Measurements from ENCODE around the gene DISP1. TPM values are rescaled to one million over a fixed set of nuclear protein-coding genes. Genes with fewer than 3 reads are reported as not detected.

The DISP1 gene, protein sequence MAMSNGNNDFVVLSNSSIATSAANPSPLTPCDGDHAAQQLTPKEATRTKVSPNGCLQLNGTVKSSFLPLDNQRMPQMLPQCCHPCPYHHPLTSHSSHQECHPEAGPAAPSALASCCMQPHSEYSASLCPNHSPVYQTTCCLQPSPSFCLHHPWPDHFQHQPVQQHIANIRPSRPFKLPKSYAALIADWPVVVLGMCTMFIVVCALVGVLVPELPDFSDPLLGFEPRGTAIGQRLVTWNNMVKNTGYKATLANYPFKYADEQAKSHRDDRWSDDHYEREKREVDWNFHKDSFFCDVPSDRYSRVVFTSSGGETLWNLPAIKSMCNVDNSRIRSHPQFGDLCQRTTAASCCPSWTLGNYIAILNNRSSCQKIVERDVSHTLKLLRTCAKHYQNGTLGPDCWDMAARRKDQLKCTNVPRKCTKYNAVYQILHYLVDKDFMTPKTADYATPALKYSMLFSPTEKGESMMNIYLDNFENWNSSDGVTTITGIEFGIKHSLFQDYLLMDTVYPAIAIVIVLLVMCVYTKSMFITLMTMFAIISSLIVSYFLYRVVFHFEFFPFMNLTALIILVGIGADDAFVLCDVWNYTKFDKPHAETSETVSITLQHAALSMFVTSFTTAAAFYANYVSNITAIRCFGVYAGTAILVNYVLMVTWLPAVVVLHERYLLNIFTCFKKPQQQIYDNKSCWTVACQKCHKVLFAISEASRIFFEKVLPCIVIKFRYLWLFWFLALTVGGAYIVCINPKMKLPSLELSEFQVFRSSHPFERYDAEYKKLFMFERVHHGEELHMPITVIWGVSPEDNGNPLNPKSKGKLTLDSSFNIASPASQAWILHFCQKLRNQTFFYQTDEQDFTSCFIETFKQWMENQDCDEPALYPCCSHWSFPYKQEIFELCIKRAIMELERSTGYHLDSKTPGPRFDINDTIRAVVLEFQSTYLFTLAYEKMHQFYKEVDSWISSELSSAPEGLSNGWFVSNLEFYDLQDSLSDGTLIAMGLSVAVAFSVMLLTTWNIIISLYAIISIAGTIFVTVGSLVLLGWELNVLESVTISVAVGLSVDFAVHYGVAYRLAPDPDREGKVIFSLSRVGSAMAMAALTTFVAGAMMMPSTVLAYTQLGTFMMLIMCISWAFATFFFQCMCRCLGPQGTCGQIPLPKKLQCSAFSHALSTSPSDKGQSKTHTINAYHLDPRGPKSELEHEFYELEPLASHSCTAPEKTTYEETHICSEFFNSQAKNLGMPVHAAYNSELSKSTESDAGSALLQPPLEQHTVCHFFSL (N-terminal part only)
- 1 to 10 TPM; 2.2 to 2.9 TPM for total RNA-seq

DNA sequence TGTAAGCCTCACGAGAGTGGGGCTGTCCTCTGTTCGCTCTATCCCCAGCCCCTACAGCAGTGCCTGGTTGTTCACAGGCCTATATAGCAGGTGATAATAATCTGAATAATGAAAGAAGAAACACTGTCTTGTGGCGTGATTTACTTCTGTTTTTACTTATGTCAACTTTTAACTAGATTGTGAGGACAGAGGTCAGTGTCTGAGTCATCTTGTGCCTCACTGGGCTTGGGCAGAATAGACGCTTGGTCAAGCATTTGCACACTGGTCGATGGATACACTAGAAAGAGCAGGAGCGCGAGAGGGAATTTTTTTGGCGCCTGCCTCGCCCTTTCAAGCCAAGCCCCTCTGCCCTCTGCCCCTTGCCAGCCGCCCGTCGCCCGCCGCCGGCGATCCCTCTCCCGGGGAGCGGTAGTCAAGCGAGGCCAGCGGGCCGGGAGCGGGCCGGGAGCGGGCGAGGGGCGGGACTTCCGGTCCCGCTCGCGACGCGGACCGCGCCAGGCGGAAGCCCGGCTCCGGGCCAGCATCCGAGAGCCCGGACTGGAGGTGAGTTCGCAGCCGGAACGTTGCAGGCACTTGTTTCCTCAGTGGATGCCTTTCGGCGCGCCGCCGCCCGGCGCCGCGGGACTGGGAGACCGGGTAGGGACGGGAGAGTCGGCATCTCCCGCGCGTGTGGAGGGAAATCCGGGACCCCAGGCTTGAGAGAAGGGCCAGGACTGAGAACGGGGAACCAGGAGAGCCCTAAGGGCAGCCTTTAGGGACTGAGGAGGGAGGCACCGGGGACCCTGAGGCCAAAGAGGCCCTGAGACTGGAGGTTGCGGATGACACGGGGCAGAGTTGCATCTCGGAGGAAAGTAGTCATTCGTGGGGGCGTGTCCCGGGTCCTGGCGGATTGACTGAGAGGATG is at the start of gene DISP1:
TSS of gene DISP1 (plus strand) at position 504 of the 904 bp plus-strand sequence. CDS start 127,785 bp downstream, outside the sequence.
- peaks cover 5% of the 10 kb centered on the region for H3K9me3 Mint-ChIP-seq
- H3K4me1 Mint-ChIP-seq (ENCODE audit: low read depth in 2 of 2), result peaks cover 16 to 30% of the 10 kb centered on the region in 2 donors
- no peaks in the 10 kb centered on the region for H3K36me3 Mint-ChIP-seq
- peak within 1 kb of the TSS; percentile 91 for H3K4me3 Mint-ChIP-seq
- H3K27ac Mint-ChIP-seq, result peak within 1 kb of the TSS; percentile 73 to 76
- DNase-seq (ENCODE audit: low spot score), result peak; percentile 85
- peak; percentile 96 to 97 for ATAC-seq
- H3K27me3 Mint-ChIP-seq, result peaks cover 3 to 7% of the 10 kb centered on the region in 2 donors

DNA sequence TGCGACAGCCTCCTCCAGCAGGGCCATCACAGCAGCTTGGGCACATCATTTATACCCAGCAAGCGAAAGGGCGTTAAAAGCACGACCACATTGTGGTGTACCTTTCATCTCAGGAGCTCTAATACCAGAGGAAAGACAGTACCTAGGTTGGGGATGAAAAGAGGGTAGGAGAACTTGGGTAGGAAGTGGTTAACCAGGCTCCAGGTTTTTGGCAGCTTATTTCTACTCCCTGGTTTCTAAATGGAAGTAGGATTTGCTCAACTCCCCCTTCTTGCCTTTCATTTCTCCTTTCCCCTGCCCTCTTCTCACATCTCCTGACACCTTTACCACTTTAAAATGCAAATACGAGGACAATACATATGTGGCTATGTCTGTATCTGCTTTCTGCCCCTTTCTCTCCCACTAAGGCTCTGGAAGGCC is 47.7 kb upstream of the DISP1 start:
- DNase-seq (ENCODE audit: low spot score) (no peak), ATAC-seq (peak; percentile 65 to 69)
- peaks cover 13 to 27% of the 10 kb centered on the region in 2 donors for H3K27me3 Mint-ChIP-seq
- H3K4me3 Mint-ChIP-seq, result no peak overlapping the region
- H3K4me1 Mint-ChIP-seq (ENCODE audit: low read depth in 2 of 2), result peaks cover 12 to 14% of the 10 kb centered on the region in 2 donors
- H3K27ac Mint-ChIP-seq, result no peak overlapping the region
- peaks cover 11% of the 10 kb centered on the region for H3K36me3 Mint-ChIP-seq
- peaks cover 10% of the 10 kb centered on the region for H3K9me3 Mint-ChIP-seq

DNA sequence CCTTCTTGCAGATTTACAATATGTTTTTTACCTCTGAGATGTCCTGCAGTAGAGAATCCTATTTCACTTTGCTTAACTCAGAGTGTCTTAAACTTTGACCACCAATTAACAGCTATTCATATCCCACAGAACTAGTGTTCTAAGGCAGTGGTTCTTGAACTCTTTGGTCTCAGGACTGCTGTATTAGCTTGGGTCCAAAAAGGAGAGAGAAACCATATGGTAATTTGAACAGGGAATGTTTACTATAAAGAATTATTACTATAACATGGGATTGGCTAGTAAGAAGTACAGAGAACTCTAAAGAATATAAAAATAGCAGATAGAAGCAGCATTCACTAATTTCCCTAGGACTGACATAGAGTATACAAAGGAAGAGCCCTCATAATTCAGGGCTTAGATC is 46.2 kb upstream of the DISP1 start:
- H3K4me1 Mint-ChIP-seq (ENCODE audit: low read depth in 2 of 2), result peaks cover 25 to 28% of the 10 kb centered on the region in 2 donors
- peak overlapping the region in 1 of 2 donors; percentile 31 for H3K27ac Mint-ChIP-seq
- no peak for ATAC-seq
- H3K9me3 Mint-ChIP-seq, result peaks cover 10% of the 10 kb centered on the region
- no peak for DNase-seq (ENCODE audit: low spot score)
- H3K27me3 Mint-ChIP-seq, result peaks cover 12 to 22% of the 10 kb centered on the region in 2 donors
- H3K4me3 Mint-ChIP-seq, result no peak overlapping the region
- H3K36me3 Mint-ChIP-seq, result peaks cover 11% of the 10 kb centered on the region

DNA sequence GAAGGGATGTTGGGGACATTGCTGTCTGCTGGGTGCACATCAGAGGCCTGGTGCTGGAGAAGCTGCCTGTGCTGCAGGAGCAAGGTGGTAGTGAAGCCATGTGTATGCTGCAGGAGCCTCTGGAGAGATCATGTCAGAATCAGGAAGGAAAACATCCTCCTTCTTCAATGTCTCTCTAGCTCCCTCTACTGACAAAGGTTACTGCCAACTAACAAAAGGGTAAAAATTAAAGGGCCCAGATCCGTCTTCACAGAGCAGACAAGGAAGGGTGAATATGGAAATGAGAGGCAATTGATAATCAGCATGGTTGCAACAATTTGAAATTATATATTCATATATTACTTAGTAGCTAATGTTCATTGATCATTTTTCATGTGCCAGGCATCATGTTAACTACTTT is 45.7 kb upstream of the DISP1 start:
- H3K4me3 Mint-ChIP-seq, result no peak overlapping the region
- peaks cover 11 to 16% of the 10 kb centered on the region in 2 donors for H3K27me3 Mint-ChIP-seq
- peaks cover 11% of the 10 kb centered on the region for H3K36me3 Mint-ChIP-seq
- ATAC-seq (no peak), DNase-seq (ENCODE audit: low spot score) (no peak)
- H3K27ac Mint-ChIP-seq, result peak overlapping the region in 1 of 2 donors; percentile 31
- H3K9me3 Mint-ChIP-seq, result peaks cover 10% of the 10 kb centered on the region
- H3K4me1 Mint-ChIP-seq (ENCODE audit: low read depth in 2 of 2), result peaks cover 25 to 28% of the 10 kb centered on the region in 2 donors

DNA sequence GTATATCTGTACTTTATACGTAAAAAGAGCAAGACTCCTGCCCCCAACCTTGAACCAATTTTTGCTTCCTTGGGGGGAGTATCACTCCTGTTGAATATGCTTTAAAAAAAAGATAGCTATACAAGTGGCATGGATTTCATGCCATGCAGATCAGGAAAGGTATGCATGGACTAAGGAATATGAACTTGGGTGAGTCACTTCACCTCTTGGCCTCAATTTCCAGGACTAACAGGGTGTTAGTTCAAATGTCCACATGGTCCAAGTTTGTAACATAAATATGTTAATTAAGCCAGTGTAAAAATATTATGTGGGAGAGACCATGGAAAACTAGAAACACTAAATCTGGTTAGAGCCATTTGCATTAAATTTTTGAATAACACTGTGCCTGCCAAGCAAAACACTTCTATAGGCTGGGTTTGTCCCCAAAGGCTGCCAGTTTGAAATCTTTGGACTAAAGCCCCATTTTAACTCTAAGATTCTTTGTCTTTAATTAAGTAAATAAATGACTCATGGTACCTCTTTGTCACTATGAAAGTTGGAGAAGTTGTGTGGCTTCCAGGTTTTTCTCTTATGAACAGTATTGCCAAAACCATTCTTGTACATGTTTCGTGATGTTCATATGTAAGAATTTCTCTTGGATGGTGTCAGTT is 44.7 kb upstream of the DISP1 start:
- peaks cover 11% of the 10 kb centered on the region for H3K36me3 Mint-ChIP-seq
- DNase-seq (ENCODE audit: low spot score), result no peak
- peaks cover 10% of the 10 kb centered on the region for H3K9me3 Mint-ChIP-seq
- H3K27ac Mint-ChIP-seq, result peak overlapping the region in 1 of 2 donors; percentile 44
- H3K27me3 Mint-ChIP-seq, result peaks cover 9 to 23% of the 10 kb centered on the region in 2 donors
- ATAC-seq, result no peak
- no peak overlapping the region for H3K4me3 Mint-ChIP-seq
- H3K4me1 Mint-ChIP-seq (ENCODE audit: low read depth in 2 of 2), result peaks cover 25 to 28% of the 10 kb centered on the region in 2 donors

DNA sequence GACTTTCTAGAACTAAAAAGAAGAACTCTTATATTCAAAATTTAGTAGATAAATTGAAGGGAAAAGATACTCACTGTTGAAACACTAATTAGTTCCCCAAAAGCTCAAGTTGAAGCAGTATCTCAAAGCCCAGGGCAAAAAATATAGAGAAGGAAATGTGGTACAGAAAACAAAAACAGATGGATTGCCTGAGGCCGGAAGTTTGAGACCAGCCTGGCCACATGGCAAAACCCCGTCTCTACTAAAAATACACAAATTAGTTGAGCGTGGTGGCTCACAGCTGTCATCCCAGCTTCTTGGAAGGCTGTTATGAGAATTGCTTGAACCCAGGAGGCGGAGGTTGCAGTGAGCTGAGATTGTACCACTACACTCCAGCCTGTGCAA is 41.9 kb upstream of the DISP1 start:
- peak overlapping the region; percentile 59 for H3K4me3 Mint-ChIP-seq
- H3K4me1 Mint-ChIP-seq (ENCODE audit: low read depth in 2 of 2), result peaks cover 17 to 20% of the 10 kb centered on the region in 2 donors
- peak overlapping the region; percentile 53 to 74 for H3K27ac Mint-ChIP-seq
- DNase-seq (ENCODE audit: low spot score), result no peak
- peak; percentile 60 to 71 for ATAC-seq
- peaks cover 11% of the 10 kb centered on the region for H3K36me3 Mint-ChIP-seq
- H3K9me3 Mint-ChIP-seq, result peaks cover 10% of the 10 kb centered on the region
- peaks cover 9 to 23% of the 10 kb centered on the region in 2 donors for H3K27me3 Mint-ChIP-seq

DNA sequence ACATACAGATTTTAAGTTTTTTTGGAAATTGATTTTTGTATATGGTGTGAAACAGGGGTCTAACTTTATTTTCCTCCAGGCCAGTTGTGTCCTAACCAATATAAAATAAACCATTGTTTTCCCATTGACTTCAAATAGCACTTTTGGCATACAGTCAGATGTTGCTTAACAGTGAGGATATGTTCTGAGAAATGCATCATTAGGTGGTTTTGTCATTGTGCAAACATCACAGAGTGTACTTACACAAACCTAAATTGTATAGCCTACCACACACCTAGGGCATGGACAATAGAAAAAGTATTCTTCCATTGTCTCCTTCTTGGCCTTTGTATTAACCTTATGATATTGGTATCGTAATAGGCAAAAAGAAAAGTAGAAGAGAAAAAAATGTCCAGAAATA is 37.4 kb upstream of the DISP1 start:
- Mint-ChIP-seq H3K9me3 (no peaks in the 10 kb centered on the region), H3K4me3 (no peak overlapping the region), H3K4me1 (ENCODE audit: low read depth in 2 of 2) (peaks cover 11 to 12% of the 10 kb centered on the region in 2 donors), H3K36me3 (no peaks in the 10 kb centered on the region), H3K27me3 (peaks cover 19 to 21% of the 10 kb centered on the region in 2 donors), H3K27ac (no peak overlapping the region)
- ATAC-seq, result no peak
- DNase-seq (ENCODE audit: low spot score), result no peak

DNA sequence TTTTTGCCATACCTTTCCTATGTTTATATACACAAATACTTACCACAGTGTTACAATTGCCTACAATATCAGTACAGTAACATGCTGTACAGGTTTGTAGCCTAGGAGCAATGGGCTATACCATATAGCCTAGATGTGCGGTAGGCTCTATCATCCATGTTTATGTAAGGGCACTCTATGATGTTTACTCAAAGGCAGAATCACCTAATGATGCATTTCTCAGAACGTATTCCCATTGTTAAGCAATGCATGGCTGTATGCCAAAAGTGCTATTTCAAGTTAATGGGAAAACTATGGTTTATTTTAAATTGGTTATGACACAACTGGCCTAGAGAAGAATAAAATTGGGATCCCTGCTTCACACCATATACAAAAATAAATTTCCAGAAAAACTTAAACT is 36.9 kb upstream of the DISP1 start:
- H3K36me3 Mint-ChIP-seq, result no peaks in the 10 kb centered on the region
- ATAC-seq, result no peak
- peaks cover 6 to 7% of the 10 kb centered on the region in 2 donors for H3K4me1 Mint-ChIP-seq (ENCODE audit: low read depth in 2 of 2)
- no peaks in the 10 kb centered on the region for H3K9me3 Mint-ChIP-seq
- peaks cover 21% of the 10 kb centered on the region in 2 donors for H3K27me3 Mint-ChIP-seq
- H3K4me3 Mint-ChIP-seq, result no peak overlapping the region
- DNase-seq (ENCODE audit: low spot score), result no peak
- H3K27ac Mint-ChIP-seq, result no peak overlapping the region

DNA sequence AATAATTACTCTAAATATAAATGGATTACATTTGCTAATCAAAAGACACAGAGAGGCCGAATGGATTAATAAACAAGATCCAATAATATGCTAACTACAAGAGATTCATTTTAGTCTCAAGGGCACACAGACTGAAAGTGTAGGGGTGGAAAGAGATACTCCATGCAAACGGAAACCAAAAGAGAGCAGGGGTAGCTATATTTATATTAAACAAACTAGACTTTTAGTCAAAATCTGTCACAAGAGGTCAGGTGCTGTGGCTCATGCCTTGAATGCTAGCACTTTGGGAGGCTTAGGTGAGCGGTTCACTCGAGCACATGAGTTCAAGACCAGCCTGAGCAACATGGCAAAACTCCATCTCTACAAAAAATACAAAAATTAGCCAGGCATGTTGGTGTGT is 33.6 kb upstream of the DISP1 start:
- no peak for ATAC-seq
- Mint-ChIP-seq H3K27me3 (peaks cover 31 to 33% of the 10 kb centered on the region in 2 donors), H3K36me3 (no peaks in the 10 kb centered on the region)

DNA sequence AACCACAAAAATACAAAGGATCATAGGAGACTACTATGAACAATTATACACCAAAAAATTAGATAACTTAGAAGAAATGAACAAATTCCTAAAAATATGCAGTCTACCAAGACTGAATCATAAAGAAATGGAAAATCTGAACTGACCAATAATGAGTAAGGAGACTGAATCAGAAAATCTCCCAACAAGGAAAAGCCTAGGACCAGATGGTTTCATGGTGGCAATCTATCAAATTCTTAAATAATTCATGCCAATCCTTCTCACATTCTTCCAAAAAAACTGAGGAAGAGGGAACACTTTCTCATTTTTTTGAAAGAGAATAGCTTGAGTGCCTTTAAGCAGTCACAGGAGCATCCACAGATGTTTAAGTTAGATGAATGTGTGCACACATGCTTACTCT is 31.8 kb upstream of the DISP1 start:
- ATAC-seq (no peak), DNase-seq (ENCODE audit: low spot score) (no peak)
- Mint-ChIP-seq H3K4me1 (ENCODE audit: low read depth in 2 of 2) (no peaks in the 10 kb centered on the region), H3K4me3 (no peak overlapping the region), H3K9me3 (no peaks in the 10 kb centered on the region), H3K36me3 (no peaks in the 10 kb centered on the region), H3K27me3 (peaks cover 37 to 41% of the 10 kb centered on the region in 2 donors), H3K27ac (no peak overlapping the region)

More for the DNA sequence above, 33.6 kb upstream of the DISP1 start:
- no peak for DNase-seq (ENCODE audit: low spot score)
- no peak overlapping the region for H3K27ac Mint-ChIP-seq
- H3K9me3 Mint-ChIP-seq, result no peaks in the 10 kb centered on the region
- no peaks in the 10 kb centered on the region for H3K4me1 Mint-ChIP-seq (ENCODE audit: low read depth in 2 of 2)
- H3K4me3 Mint-ChIP-seq, result no peak overlapping the region

DNA sequence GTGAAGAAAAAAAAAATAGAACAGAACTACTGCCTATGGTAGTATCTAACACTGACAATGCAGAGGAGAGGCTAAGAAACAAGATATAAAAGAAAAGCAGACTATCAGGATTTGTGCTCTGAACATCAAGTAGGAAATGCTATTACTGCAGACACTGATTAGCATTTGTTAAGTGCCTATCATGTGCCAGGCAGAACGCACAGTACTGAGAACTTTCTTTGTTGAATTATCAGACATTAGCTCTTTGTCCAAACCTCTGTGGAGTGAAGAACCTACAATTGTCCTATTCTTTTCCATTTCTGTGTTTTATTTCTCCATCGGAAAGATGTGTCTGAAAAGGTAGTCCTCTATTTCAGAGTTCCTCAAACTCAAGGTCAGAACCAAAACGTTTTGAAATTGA is 30.5 kb upstream of the DISP1 start:
- ATAC-seq (no peak), DNase-seq (ENCODE audit: low spot score) (no peak)
- H3K4me1 Mint-ChIP-seq (ENCODE audit: low read depth in 2 of 2), result no peaks in the 10 kb centered on the region
- H3K4me3 Mint-ChIP-seq, result no peak overlapping the region
- peaks cover 37 to 41% of the 10 kb centered on the region in 2 donors for H3K27me3 Mint-ChIP-seq
- H3K36me3 Mint-ChIP-seq, result no peaks in the 10 kb centered on the region
- H3K9me3 Mint-ChIP-seq, result no peaks in the 10 kb centered on the region
- H3K27ac Mint-ChIP-seq, result no peak overlapping the region

DNA sequence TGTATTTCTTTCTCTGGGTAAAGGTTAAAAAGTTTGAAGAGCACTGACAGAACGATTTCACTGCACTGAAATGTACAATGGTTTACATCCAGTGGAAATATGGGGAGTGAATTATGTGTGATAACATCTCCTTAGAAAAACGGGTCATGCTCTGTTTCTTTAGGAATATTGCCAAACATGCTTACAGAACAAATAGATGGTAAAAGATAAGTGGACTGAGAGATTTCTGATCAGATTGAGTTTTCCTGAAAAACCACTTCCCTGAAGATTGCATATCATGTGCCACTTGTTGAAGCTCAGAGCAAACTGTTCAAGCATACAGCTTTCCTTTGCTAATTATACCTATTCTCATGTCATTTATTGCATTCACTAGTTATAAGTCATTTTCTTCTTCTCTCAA is 29.9 kb upstream of the DISP1 start:
- Mint-ChIP-seq H3K36me3 (no peaks in the 10 kb centered on the region), H3K4me3 (no peak overlapping the region), H3K9me3 (no peaks in the 10 kb centered on the region), H3K27me3 (peaks cover 37 to 41% of the 10 kb centered on the region in 2 donors), H3K4me1 (ENCODE audit: low read depth in 2 of 2) (no peaks in the 10 kb centered on the region), H3K27ac (no peak overlapping the region)
- ATAC-seq (no peak), DNase-seq (ENCODE audit: low spot score) (no peak)

Data from natural killer cell treated with Interleukin-12 subunit alpha and Interleukin-12 subunit beta and Interleukin-15 and Interleukin-18, amount 100 ng/mL, for 72 hours (primary cell).